Central memory CD4-positive, alpha-beta T cell (primary cell): Measurements from ENCODE around the gene MORN5.

ENCODE experiments used
- DNase-seq: peaks from one replicate; pipeline ENCODE4 v3.0.0; 2022

The MORN5 gene

DNA sequence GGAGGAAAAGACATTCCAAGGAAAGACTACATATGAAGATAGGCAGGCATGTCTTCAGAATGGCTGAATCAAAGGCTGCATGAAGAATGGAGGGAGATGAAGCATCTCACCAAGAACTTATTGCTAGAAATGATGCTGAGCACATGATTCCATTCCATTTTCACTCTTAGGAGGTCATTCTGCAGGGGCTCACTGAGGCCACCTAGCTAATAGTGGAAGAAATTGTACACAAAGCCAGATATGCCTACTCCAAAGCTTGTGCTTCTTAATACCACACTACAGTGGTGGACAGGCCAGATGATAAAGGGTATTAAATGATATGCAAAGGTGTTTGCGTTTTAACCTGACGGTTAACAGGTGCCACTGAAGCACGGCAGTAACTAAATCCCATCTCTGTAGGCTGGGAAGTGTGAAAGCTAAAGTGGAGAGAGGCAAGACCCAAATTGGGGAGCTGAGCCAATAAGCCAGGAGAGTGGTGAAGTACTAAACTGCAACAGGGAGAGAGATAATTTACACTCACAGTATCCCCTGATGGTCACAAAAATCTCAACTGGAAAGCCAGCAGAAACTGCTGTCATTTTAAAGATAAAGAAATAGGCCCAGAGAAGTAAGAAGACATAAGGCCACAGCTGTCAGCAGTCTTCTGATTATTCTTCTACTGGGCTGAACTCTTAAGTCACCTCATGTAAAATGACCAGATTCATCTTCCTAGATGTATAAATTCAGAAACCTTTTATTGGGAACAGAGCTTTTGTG is 14.7 kb upstream of the MORN5 start:
- DNase-seq = no peak

DNA sequence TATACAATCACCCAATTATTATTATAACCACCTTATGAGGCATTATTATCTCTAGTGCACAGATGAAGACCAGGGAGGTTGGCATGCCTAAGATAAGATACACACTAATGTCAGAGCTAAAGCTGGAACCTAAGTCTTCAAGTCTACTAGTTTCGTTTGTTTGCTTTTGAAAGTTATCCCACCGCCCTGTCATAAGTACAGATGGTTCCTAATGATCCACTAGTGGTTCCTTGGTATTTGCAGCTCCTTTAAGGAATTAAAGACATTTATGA is 14.2 kb upstream of the MORN5 start:
- DNase-seq = no peak

DNA sequence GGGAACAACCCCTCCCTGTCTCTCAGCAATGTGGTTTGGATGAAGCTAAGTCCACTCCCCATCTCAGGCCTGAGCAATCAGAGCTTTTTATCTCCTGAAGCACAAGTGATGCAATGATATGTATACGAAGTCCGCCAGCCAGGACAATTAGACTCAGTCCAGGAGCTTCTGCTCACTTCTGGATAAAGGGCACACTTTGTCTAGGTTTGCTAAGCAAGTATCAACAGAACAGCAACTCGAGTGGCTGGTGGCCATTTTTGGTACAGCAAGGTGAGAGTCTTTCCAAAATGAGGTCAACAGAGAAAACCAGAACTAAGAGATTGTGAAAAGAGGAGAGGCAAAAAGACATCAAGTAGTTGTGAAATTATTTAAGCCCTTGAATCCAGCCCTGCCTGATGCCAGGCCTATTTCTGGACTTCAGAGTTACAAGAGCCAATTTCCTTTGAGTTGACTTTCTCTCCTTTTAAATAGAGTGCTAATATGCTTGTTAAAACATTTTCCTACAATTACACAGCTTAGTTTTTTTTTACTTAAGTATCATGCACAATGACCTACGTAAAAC is 8.4 kb upstream of the MORN5 start:
- no peak for DNase-seq

DNA sequence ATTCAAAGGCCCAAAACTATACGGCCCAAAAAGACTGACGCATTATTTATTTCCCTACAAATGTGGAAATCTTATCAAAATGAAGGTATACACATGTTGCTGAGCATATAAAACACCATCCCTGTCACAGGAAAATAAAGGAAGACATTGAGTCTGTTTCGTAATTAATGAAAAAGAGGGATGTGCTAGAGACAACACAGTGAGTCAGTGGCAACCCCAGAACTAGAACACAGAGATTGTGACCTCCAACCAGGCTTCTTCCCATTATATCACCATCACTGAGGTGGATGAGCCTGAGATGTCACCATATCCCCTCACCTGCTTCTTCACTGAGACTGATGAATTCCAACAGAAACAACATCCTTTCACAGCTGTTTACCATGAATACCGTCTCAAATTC is 3.9 kb upstream of the MORN5 start:
- DNase-seq = no peak

DNA sequence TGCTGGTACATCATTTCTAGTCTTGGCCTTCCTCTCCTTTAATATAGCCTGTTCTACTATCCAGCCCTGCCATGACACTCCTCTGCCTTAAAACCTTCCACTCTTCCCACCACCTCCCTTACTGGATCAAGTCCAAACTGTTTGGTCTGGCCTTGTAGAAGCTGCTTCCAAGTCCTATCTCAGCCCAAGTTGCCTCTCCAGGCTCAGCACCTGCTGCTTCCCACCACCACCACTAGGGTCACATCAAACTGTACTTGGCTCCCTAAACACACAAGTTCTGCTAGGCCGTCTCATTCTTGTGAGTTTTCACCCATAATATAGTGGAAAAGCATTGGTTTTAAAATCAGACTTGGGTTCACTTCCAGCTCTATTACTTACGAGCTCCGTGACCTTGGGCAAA is 1.5 kb upstream of the MORN5 start:
- DNase-seq = no peak

DNA sequence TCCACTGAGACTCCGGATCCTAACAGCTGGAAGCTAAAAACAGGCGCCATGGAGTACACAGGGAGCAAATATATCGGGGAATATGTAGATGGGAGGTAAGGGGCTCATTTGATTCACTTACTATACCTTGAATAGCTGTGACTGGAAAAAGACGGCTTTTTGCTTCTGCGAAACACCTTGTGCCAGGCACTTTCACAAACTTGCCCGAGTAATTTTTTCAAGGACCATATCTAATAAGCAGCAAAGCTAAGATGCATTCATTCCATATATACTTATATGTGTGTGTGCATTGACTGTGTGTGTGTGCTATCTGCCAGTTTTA is 178 bp downstream of the MORN5 start:
- no peak for DNase-seq

DNA sequence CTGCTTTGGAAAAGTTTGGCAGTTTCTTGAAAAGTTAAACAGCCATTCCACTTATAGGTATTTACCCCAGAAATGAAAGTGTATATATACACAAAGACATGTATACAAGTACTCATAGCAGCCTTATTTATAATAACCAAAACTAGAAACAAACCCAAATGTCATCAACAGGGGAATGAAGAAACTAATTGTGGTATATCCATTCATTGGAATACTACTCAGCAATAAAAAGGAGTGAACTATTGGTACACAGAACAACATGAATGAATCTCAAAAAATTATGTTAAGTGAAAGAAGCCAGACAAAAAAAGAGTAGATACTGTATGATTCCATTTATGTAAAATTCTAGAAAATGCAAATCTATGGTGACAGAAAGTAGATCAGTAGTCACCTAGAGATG is 2.7 kb downstream of the MORN5 start:
- no peak for DNase-seq

DNA sequence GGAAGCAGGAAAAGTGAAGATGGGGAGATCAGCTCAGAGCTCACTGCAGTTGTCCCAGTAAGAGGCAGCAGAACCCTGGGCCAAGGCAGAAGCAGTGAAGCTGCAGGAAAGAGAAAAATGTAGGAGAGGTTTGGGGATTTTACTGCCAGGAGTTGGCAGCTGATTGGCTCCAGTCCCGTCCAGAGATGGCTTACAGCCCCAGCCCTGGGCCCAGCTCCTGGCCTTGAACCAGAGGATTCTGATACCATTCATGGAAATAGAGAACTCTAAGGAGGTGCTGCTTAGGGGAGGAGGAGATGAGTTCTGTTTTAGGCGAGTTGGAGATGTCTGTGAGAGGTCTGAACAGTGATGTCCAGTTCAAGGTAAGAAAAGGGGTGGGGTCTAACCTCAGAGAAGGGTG is 4.6 kb downstream of the MORN5 start:
- DNase-seq = no peak

DNA sequence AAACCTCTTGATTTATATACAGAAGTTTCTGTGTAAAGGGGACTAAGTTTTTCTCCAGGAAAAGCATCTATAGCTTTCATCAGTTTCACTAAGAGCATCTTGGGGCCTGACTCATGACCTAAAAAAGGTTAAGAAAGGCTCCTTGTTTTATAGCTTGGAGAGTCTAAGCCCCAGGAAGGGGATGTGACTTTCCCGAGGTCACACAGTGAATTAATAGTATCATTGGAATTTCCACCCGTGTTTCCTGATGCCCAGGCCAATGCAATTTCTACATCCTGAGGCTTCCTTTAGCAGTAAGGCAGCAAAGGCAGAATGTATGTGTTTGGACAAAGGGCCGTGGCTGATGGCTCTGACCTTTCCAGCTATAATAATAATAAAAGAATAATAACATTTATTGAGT is 8.6 kb downstream of the MORN5 start:
- DNase-seq = no peak

DNA sequence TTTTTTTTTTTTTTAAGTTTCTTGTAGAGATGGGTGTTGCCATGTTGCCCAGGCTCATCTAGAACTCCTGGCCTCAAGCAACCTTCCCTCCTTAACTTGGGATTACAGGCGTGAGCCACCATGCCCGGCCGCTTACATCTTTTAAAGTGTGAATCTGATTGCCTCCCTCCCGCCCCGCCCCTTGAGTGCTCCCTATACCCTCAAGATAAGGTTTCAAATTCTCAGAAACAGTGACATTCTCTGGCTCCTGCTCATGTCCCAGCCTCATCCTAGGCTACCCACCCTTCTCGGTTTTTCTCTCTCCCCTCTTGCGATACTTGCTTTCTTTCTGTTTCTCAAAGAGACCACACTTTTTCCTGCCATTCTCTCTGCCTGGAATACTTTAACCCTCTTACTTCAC is 12.4 kb downstream of the MORN5 start:
- DNase-seq = no peak

DNA sequence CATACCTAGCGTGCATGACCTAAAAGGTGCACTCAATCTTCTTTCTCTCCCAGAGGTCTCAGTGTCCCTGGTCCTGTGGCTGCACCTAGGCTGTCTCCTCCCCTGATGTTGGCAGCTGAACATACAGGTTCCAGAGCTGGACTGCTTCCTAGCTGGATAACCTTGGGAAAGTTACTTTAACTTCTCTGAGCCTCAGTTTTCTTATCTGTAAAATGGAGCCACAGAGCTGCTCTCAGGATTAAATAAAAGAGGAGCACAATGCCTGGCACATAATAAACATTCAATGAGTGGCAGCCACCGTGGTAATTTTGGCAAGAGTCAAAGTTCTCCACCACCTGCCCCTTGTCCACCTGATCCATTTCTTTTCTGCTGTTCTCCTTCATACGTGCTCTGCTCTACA is 14.0 kb downstream of the MORN5 start:
- DNase-seq = no peak

DNA sequence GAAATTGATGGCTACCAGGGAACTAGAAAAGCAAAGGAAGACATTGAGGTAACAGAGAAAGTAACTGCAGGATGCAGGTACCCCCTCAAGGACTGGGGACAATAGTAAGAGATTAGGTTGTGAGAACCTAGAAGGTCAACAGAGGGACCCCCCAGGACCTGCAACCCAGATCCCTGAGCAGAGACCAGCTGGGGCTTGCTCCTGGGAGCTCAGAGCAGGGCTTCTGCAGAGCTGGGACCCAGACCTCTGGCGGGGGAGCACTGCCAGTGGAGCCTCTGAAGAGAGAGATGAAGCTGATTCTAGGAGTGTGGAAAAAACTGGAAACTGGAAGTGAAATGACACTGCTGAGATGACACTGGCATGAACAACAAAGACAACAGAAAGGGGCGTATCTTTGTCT is 17.2 kb downstream of the MORN5 start:
- no peak for DNase-seq

DNA sequence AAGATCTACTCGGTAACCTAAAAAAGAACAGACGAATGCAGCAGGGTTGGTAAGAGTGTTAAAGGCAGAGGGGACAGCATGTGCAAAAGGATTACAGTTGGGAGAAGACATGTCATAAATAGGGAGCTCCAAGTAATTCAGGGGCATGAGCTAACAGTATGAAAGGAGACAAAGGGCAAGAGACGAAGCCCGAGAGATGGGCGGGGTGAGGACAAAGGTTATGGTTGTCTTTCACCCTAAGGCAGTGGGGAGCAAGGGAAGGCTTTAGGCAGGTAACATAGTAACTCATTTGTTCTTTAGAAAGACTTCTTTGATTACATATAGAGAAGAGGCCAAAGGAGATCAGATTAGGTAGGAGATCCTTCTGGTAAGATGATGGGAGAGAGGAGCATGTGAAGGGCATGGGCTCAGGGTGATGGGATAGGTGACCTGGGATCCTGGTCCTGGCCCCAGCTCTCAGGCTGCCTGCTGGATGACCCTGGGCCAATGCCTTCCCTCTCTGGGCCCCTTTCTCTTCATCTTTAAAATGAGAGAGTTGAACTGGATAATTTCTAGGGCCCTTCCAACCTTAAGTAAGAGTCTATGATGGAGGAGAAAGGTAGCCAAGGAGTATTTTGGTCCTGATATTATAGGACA is 19.5 kb downstream of the MORN5 start:
- no peak for DNase-seq

DNA sequence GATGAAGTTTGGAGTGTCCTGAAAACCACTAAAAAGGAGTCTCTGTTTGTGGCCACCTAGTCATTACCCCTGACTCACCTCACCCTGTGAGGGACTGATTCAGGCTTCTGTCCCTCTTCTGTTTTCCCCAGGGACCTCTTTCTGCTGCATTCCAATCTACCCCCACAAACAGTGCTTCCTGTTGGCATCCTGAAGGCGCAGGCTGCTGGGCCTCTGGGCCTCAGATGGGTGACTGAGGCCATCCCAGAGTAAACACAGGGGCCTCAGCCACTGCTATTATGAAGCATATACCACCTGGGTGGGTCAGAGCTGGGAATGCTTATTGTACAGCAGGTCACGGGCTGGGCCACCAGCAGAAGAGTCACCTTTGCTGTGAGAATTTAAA is 20.0 kb downstream of the MORN5 start:
- no peak for DNase-seq

DNA sequence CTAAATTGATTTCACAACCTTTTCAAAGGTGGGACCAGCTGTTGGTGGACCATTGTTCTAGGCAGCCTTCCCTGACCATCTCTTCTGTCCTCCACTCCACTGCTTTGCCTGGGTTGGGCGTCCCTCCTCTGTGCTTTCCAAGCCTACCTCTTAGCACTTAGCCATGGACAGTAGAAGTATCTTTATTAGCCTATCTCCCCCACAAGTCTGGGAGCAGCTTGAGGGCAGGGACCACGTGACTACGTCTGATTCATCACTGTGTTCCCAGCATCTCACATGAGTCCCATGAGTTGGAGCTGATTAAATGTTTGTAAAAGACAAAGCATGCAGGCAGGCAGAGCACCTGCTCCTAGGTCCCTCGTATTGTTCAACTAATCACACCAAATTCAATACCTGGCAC is 20.9 kb downstream of the MORN5 start:
- DNase-seq = no peak

DNA sequence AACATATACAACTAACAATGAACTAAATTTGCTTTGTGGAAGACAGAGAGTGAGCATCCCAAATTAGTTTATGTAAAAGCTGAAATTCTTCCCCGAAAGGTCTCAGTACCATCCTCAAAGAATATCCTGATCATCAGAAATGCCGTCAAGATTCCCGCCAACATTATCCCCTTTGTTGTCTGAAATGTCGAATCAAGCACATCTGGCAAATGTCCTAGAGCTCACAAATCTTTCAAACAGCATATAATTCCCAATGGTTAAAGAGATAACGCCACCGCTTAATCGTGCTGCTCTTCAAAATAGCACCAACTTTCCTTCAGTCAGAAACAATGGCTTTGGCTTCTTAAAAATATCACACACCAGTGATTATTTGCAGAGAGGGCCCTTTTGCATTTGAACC is 23.8 kb downstream of the MORN5 start:
- DNase-seq = no peak

DNA sequence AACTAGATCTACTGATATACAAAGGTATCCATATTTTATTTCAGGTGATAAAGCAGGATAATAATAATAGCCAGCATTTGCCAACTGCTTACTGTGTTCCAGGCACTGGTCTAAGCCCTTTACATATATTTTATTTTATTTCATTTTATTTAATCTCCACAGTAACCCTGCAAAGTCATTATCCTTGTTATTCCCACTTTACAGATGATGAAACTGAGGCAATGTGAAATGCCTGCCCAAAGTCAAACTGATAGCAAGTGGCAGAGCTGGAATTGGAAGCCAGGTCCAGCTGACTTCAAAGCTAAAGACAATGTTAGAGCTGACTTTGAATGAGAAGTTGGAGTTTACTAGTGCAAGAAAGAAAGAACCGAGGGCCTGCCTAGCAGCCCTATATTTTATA is 24.8 kb downstream of the MORN5 start:
- DNase-seq = no peak

DNA sequence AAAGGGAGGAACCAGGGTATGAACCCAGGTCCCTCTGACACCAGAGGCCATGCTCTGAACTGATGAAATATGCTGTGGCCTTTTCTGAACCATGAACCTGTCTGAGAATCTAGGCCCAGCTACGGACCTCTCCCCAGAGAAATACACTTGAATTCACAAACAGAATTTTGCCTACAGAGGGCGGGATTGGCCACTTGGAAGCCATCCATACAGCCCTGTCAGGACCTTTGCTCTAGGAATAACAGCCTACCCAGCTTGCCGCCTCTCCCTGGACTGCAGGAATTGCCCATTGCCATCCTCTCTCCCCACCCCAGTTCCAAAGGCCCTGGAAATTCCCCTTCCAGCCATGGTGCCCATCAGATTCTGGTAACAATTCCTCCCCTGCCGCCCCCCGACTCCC is 26.6 kb downstream of the MORN5 start:
- DNase-seq = no peak

DNA sequence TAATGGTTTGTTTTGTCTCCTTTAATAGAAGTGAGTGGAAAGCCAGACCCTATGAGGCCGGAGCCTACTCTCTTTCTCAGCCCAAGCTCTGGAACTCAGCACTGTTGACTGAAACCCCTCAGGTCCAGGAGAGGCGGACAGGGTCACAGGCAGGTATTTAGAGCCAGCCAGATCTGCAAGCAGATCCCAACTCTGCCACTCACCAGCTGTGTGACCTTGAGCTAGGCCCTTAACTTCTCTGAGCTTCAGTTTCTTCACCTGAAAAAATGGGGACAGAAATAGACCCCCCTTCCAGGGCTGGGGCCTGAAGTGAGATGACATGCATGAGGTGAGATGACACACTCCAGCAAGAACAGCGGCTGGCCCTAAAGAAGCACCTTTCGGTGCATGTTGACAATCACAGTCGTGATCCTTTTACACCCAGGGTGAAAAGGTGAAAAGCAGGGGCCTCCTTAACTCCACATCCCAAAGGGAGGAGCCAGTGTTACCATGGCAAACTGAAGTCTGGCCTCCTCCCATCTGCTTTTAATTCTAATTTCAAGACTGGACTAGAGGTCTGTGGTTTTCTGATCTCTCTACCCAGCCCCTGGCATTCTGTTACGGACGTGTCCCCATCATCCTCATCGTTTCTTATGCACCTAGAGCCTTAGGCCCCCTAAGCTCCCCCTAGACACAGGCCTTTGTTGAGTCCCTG is 27.2 kb downstream of the MORN5 start:
- no peak for DNase-seq

DNA sequence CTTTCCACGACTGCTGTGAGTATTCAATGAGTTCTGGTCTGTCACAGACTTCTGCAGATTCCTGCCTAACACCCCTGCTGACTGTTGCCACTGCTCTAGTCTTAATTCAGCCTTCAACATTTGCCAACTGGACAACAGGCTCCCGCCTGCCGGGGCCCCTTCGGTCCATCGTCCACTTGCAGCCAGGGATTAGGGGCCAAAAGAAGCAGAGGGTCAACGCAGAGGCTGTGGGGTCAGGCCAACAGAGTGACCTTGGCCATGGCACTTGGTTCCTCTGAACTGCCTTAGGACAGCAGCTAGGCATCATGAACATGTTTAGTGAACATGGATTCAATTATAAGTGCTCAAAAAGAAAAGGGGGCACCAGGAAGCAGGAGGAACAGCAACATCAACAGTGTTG is 28.7 kb downstream of the MORN5 start:
- DNase-seq = no peak

DNA sequence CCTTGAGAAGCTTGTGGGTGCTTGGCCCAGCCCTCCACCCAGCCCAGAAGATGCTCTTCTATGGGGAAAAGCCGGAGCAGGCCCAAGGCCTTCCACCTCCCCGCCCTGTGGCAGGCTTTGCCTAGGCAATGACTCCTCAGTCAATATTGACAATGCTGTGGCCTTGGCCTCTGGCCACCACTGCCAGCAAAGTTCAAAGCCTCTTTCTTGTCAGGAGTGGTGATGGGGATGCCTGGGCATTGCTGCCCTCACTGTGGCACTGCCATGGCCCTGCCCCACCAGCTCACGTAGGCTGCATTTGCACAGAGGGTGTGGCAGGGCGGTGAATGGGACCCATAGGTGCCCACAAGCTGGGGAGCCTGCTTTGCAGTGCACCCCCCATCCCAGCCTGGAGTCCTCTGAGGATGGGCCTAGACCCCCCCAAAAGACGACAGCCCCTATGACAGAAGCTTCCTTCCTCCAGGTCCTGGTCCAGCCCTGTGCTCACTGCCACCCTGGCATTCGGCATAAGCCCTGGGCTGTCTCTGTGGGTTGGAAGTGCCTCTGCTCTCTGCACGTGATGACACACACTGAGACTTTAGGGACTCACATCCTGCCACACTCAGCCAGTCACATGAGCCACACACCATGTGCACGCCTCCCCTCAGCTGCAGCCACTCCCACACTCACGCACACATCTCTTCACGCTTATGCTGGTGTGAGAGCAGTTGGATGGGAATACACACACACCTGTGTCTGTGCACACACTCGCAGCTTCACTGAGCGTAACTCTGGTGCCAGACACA is 31.1 kb downstream of the MORN5 start:
- no peak for DNase-seq

DNA sequence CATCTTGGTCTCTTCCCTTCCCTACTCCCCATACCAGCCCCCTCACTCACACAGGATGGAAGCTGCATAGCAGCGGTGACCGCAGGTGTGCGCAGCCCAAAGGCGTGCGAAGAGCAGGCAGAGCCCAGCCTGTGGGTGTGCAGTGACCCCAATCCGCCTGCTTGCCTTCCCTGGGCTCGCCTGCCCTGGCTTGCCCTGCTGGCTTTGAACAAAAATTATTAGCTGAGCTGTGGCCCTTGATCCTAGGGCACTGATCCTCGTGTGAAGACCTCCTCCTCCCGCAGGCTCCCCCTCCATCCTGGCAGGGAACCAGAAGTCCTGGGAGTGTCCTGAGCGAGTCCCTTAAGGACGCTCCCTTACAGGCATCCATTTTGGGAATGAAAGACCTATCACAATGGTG is 31.9 kb downstream of the MORN5 start:
- no peak for DNase-seq

DNA sequence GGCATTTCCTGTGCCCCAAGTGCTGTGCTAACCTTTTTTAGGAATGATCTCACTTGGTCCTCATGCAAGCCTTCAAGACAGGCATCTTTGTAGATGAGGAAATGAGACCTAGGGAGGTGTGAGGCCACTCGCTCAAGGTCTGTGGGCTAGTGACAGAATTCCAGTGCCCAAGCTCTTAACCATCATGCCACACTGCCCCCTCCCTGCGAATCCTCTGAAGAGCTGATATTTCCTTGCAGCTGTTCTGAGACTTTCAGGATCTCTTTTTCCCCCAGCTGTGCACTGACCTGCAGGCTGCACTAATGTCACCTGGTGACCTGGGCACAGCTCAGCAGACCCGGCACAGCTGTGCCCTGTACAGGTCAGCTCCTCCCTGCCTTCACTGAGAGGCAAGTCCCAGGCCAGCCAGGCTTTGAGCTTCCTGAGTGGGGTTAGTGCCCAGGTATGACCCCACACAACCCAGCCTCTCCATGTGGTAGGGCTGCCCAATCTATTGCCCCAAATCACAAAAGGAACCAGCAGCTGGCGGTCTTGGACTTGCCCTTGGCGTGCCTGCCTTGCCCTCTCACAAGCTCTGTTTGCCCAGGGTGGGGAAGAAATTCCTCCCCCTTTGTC is 32.7 kb downstream of the MORN5 start:
- DNase-seq = no peak
